ENCODE results near the gene GGACT. TPM values are rescaled to one million over a fixed set of nuclear protein-coding genes. Genes with fewer than 3 reads are reported as not detected.

Gene GGACT
- total RNA-seq, 6 donors from 2014 or later = 0.67 to 8.5 (median 5.7) TPM

DNA sequence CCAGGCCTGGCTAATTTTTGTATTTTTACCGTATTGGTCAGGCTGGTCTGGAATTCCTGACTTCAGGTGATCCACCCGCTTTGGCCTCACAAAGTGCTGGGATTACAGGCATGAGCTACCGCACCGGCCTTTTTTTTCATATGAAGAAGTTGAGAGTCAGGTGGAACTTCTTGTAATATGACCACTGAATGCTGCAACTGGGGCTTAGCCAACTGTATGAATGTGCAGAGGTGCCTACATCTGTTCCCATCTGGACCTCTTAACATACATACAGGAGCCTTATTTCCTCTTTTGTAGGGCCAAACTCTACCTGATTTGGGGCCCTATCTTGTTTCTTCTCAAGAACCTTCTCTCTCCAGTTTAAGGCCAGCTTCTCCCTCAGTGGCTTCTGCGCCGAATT lies 11.9 kb upstream of the GGACT start:
- Histone ChIP-seq H3K4me3 (no peak overlapping the region), H3K27ac (no peak overlapping the region), H3K4me1 (no peaks in the 10 kb centered on the region), H3K27me3 (no peaks in the 10 kb centered on the region), H3K9me3 (no peaks in the 10 kb centered on the region), H3K36me3 (no peaks in the 10 kb centered on the region)
- DNase-seq (no peak), ATAC-seq (ENCODE audit: low FRiP score in 2 of 2) (no peak)
- TF ChIP-seq CTCF (IDR thresholded peaks at IDR 0.05) (no peak), POLR2A (IDR thresholded peaks at IDR 0.05) (no peak)
- WGBS, 2 donors = 85 to 97% methylated on average over 6 of the region's 6 CpGs

DNA sequence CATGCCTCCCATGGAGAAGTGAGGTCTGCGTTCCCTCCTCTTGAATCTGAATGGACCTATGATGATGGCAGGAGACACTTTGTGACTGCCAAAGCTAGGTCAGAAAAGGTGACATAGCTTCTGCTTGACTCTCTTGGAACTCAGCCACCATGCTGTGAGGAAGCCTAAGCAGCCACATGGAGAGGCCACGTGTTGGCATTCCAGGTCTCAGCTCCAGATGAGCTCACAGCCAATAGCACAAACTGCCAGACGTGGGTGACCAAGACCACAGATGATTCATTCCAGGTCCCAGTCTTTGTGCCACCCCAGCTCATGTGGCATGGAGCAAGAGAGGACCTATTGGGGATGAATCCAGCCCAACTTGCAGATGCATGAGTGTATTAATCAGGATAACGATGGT lies 8.7 kb upstream of the GGACT start:
- Histone ChIP-seq H3K4me3 (no peak overlapping the region), H3K9me3 (no peaks in the 10 kb centered on the region), H3K36me3 (no peaks in the 10 kb centered on the region), H3K4me1 (no peaks in the 10 kb centered on the region), H3K27ac (no peak overlapping the region), H3K27me3 (no peaks in the 10 kb centered on the region)
- DNase-seq = no peak
- no peak for TF ChIP-seq POLR2AphosphoS5 (IDR thresholded peaks at IDR 0.05)
- TF ChIP-seq EP300 (IDR thresholded peaks at IDR 0.05) = no peak
- no peak for TF ChIP-seq CTCF (IDR thresholded peaks at IDR 0.05)
- TF ChIP-seq POLR2A (IDR thresholded peaks at IDR 0.05) = no peak
- 91 to 96% methylated on average over 4 of the region's 4 CpGs for WGBS, 2 donors
- ATAC-seq (ENCODE audit: low FRiP score in 2 of 2) = no peak

DNA sequence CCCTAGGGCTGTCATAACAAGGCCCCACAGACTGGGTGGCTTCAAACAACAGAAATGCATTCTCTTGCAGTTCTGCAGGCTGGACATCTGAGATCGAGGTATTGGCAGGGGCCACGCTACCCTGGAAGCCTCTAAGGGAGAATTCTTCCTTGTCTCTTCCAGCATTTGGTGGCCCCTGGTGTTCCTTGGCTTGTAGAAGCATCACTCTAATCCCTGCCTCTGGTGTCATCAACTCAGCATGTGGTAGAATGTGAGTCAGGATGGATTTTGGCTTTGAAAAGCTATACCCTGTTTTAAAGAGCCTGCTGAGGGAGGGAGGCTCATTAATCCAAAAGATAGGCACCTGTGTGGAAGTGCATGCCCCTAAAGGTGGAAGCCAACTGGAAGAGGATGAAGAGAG lies 7.9 kb upstream of the GGACT start:
- no peak for TF ChIP-seq POLR2AphosphoS5 (IDR thresholded peaks at IDR 0.05)
- no peak for TF ChIP-seq POLR2A (IDR thresholded peaks at IDR 0.05)
- no peak for TF ChIP-seq CTCF (IDR thresholded peaks at IDR 0.05)
- no peak for TF ChIP-seq EP300 (IDR thresholded peaks at IDR 0.05)
- no peaks in the 10 kb centered on the region for H3K27me3 ChIP-seq
- H3K27ac ChIP-seq = no peak overlapping the region
- WGBS, 2 donors = 80 to 92% methylated on average over 1 to 2 of the region's 2 CpGs
- no peaks in the 10 kb centered on the region for H3K36me3 ChIP-seq
- no peak overlapping the region for H3K4me3 ChIP-seq
- no peaks in the 10 kb centered on the region for H3K9me3 ChIP-seq
- H3K4me1 ChIP-seq = no peaks in the 10 kb centered on the region
- no peak for ATAC-seq (ENCODE audit: low FRiP score in 2 of 2)
- no peak for DNase-seq

- Histone ChIP-seq H3K9me3 (no peaks in the 10 kb centered on the region), H3K27ac (no peak overlapping the region), H3K4me1 (no peaks in the 10 kb centered on the region), H3K4me3 (no peak overlapping the region), H3K36me3 (no peaks in the 10 kb centered on the region), H3K27me3 (no peaks in the 10 kb centered on the region)
- 88 to 92% methylated on average over 4 of the region's 4 CpGs for WGBS, 2 donors
- TF ChIP-seq EP300 (IDR thresholded peaks at IDR 0.05) (no peak), POLR2A (IDR thresholded peaks at IDR 0.05) (no peak), CTCF (IDR thresholded peaks at IDR 0.05) (no peak), POLR2AphosphoS5 (IDR thresholded peaks at IDR 0.05) (no peak)
- DNase-seq (no peak), ATAC-seq (ENCODE audit: low FRiP score in 2 of 2) (no peak)
Measured at GRCh38 chr13:100594731-100595130, 6.1 kb upstream of the GGACT start.

DNA sequence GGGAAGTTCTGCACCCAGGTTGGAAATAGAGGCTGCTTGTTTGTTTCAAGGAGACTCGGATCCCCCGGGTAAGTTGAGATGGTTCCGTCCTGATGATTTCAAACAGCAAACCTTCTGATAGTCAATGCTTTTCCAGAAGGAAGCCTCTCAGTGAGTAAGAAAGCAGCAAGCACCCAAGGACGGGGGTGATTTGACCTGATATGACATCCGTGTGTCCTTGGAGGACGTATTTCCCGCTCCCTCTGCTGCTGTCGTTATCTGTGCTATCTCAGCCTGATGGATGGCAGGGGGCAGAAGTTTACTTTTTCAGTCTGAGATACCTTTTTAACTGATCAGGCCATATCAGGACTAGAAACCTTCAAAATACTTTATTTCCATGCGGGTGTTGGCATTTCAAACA lies 5.7 kb upstream of the GGACT start:
- ATAC-seq (ENCODE audit: low FRiP score in 2 of 2) (no peak), DNase-seq (no peak)
- Histone ChIP-seq H3K27me3 (no peaks in the 10 kb centered on the region), H3K9me3 (no peaks in the 10 kb centered on the region), H3K27ac (no peak overlapping the region), H3K4me1 (peaks cover 0 to under 1% (median 0%) of the 10 kb centered on the region in 4 donors), H3K36me3 (no peaks in the 10 kb centered on the region), H3K4me3 (no peak overlapping the region)
- 79 to 80% methylated on average over 9 of the region's 9 CpGs for WGBS, 2 donors
- no peak for TF ChIP-seq EP300 (IDR thresholded peaks at IDR 0.05)
